ENCODE data around the gene CDC42SE2.

CDC42SE2 gene

DNA sequence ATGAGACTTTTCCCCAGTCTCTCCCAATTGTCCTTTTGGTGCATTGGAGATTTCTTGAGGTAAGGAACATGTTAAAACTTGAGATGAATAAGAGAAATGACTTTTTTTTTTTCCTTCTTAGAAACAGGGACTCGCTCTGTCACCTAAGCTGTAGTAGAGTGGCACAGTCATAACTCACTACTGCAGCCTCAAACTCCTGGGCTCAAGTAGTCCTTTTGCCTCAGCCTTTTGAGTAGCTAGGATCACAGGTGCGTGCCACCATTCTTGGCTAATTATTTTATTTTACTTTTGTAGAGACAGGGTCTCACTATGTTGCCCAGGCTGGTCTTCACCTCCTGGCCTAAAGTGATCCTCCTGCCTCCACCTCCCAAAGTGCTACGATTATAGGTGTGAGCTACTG lies 25.9 kb downstream of the CDC42SE2 start:
- DNase-seq (ENCODE audit: low read depth in 1 of 2, low spot score in 1 of 2), result no peak
- TF ChIP-seq, protein P1, sequence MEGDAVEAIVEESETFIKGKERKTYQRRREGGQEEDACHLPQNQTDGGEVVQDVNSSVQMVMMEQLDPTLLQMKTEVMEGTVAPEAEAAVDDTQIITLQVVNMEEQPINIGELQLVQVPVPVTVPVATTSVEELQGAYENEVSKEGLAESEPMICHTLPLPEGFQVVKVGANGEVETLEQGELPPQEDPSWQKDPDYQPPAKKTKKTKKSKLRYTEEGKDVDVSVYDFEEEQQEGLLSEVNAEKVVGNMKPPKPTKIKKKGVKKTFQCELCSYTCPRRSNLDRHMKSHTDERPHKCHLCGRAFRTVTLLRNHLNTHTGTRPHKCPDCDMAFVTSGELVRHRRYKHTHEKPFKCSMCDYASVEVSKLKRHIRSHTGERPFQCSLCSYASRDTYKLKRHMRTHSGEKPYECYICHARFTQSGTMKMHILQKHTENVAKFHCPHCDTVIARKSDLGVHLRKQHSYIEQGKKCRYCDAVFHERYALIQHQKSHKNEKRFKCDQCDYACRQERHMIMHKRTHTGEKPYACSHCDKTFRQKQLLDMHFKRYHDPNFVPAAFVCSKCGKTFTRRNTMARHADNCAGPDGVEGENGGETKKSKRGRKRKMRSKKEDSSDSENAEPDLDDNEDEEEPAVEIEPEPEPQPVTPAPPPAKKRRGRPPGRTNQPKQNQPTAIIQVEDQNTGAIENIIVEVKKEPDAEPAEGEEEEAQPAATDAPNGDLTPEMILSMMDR (IDR thresholded peaks at IDR 0.05; ENCODE audit: insufficient read depth, low read length), result no peak
- TF ChIP-seq POLR2AphosphoS5 (IDR thresholded peaks at IDR 0.05; ENCODE audit: low read depth), result no peak
- no peak for TF ChIP-seq GABPA (IDR thresholded peaks at IDR 0.05; ENCODE audit: low read depth)
- TF ChIP-seq, protein P2, sequence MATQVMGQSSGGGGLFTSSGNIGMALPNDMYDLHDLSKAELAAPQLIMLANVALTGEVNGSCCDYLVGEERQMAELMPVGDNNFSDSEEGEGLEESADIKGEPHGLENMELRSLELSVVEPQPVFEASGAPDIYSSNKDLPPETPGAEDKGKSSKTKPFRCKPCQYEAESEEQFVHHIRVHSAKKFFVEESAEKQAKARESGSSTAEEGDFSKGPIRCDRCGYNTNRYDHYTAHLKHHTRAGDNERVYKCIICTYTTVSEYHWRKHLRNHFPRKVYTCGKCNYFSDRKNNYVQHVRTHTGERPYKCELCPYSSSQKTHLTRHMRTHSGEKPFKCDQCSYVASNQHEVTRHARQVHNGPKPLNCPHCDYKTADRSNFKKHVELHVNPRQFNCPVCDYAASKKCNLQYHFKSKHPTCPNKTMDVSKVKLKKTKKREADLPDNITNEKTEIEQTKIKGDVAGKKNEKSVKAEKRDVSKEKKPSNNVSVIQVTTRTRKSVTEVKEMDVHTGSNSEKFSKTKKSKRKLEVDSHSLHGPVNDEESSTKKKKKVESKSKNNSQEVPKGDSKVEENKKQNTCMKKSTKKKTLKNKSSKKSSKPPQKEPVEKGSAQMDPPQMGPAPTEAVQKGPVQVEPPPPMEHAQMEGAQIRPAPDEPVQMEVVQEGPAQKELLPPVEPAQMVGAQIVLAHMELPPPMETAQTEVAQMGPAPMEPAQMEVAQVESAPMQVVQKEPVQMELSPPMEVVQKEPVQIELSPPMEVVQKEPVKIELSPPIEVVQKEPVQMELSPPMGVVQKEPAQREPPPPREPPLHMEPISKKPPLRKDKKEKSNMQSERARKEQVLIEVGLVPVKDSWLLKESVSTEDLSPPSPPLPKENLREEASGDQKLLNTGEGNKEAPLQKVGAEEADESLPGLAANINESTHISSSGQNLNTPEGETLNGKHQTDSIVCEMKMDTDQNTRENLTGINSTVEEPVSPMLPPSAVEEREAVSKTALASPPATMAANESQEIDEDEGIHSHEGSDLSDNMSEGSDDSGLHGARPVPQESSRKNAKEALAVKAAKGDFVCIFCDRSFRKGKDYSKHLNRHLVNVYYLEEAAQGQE (IDR thresholded peaks at IDR 0.05; ENCODE audit: insufficient replicate concordance, low read depth), result no peak
- TF ChIP-seq SPI1 (IDR thresholded peaks at IDR 0.05; ENCODE audit: borderline replicate concordance, low read depth), result no peak

DNA sequence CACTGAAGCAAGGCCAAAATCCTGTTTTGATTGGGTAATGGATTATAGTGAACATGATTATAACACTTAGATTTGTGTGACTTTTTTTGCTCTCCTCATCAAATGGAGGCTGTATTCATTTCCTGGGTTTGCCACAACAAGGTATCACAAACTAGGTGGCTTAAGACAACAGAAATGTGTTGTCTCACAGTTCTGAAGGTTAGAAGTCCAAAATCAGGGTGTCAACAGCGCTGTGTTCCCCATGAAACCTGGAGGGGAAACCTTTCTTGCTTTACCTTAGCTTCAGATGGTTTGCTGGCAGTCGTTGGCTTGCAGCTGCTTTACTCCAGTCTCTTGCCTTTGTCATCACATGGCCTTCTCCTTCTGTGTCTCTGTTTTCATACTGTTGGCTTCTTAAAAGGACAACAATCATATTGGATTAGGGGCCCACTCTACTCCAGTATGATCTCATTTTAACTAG lies 32.4 kb downstream of the CDC42SE2 start:
- no peak for TF ChIP-seq SPI1 (IDR thresholded peaks at IDR 0.05; ENCODE audit: borderline replicate concordance, low read depth)
- no peak for TF ChIP-seq POLR2AphosphoS5 (IDR thresholded peaks at IDR 0.05; ENCODE audit: low read depth)
- TF ChIP-seq GABPA (IDR thresholded peaks at IDR 0.05; ENCODE audit: low read depth), result no peak
- TF ChIP-seq, protein P1 (IDR thresholded peaks at IDR 0.05; ENCODE audit: insufficient read depth, low read length), result no peak
- TF ChIP-seq, protein P2 (IDR thresholded peaks at IDR 0.05; ENCODE audit: insufficient replicate concordance, low read depth), result no peak
- DNase-seq (ENCODE audit: low read depth in 1 of 2, low spot score in 1 of 2), result no peak
- Histone ChIP-seq H3K4me3 (replicated peaks; ENCODE audit: insufficient read depth, low read length) (no peak overlapping the region), H3K27ac (replicated peaks) (no peak overlapping the region), H3K27me3 (ENCODE audit: insufficient read depth, poor library complexity, severe bottlenecking) (no peaks in the 10 kb centered on the region)

More for the DNA sequence above, 25.9 kb downstream of the CDC42SE2 start:
- Histone ChIP-seq H3K27ac (replicated peaks) (no peak overlapping the region), H3K4me3 (replicated peaks; ENCODE audit: insufficient read depth, low read length) (no peak overlapping the region), H3K27me3 (ENCODE audit: insufficient read depth, poor library complexity, severe bottlenecking) (no peaks in the 10 kb centered on the region)

DNA sequence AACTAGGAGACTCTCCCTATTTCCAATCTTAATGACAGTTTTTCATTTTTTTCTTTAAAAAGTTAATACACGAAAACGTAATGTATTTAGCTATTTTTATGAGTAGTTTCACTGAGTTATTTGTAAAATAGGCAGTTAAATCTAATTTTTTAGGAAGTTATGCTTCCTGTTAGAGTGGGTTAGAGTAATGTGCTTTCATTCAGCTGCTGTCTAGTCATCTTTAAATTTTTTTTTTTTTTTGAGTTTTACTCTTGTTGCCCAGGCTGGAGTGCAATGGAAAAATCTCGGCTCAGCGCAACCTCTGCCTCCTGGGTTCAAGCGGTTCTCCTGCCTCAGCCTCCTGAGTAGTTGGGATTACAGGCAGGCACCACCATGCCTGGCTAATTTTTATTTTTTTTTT lies 34.0 kb downstream of the CDC42SE2 start:
- Histone ChIP-seq H3K27ac (replicated peaks) (no peak overlapping the region), H3K27me3 (ENCODE audit: insufficient read depth, poor library complexity, severe bottlenecking) (no peaks in the 10 kb centered on the region), H3K4me3 (replicated peaks; ENCODE audit: insufficient read depth, low read length) (no peak overlapping the region)
- no peak for DNase-seq (ENCODE audit: low read depth in 1 of 2, low spot score in 1 of 2)
- no peak for TF ChIP-seq GABPA (IDR thresholded peaks at IDR 0.05; ENCODE audit: low read depth)
- TF ChIP-seq POLR2AphosphoS5 (IDR thresholded peaks at IDR 0.05; ENCODE audit: low read depth), result no peak
- TF ChIP-seq, protein P2 (IDR thresholded peaks at IDR 0.05; ENCODE audit: insufficient replicate concordance, low read depth), result no peak
- TF ChIP-seq, protein P1 (IDR thresholded peaks at IDR 0.05; ENCODE audit: insufficient read depth, low read length), result no peak
- no peak for TF ChIP-seq SPI1 (IDR thresholded peaks at IDR 0.05; ENCODE audit: borderline replicate concordance, low read depth)
